Ovary (tissue), 3 donors: ENCODE results near the gene TYSND1.

Source experiments
- CTCF ChIP-seq, 3 donors: fragments of 450-650 bp in 2 of 3; fragments of 200-600 bp in 1 of 3; IDR thresholded peaks; one replicate each; pipeline versions ENCODE4 v1.5.1 to v1.8.0; 2016 to 2022; ENCODE audit warnings: antibody characterized with exemption in 3 of 3, mild to moderate bottlenecking in 1 of 3
- POLR2A ChIP-seq: fragments of 450-650 bp; IDR thresholded peaks from one replicate; pipeline ENCODE4 v1.6.1; 2017; ENCODE audit warnings: antibody characterized with exemption, mild to moderate bottlenecking, moderate library complexity
- donor health status: DM: no; HTN: no; CAD: no.

- TF ChIP-seq CTCF (IDR thresholded peaks at IDR 0.05) = no peak
- TF ChIP-seq POLR2A = no peak
These were observed 35.0 kb downstream of the TYSND1 start for GRCh38 chr10:70111496-70111895.
